WTC11 (cell line): ENCODE data around the gene ZFP92. TPM values are rescaled to one million over a fixed set of nuclear protein-coding genes. Genes with fewer than 3 reads are reported as not detected.

Experiments
- ATAC-seq: fragments of 200-7000 bp; cut with Tn5 transposase; 2 replicates; pipeline ENCODE4 v1.10.0; 2021; ENCODE audit warnings: mild to moderate bottlenecking, moderate library complexity
- CTCF ChIA-PET: fragments of 300-600 bp; sonication (Branson Sonifier 250); formaldehyde crosslinking; loops from one replicate; lab custom pipeline; 2021; ENCODE audit warnings: antibody characterized with exemption; lab: Charles Lee
- POLR2A ChIA-PET: fragments of 350-600 bp; sonication (Branson Sonifier 250); formaldehyde crosslinking; loops from one replicate; lab custom pipeline; 2021; ENCODE audit warnings: antibody characterized with exemption; lab: Charles Lee
- DNase-seq: peaks from one replicate; pipeline ENCODE4 v3.0.0; 2021; ENCODE audit warnings: low spot score
- H3K27ac Mint-ChIP-seq: 2 replicates; pipeline ENCODE4 v1.8.0; 2021; ENCODE audit warnings: mixed read lengths
- H3K27me3 Mint-ChIP-seq: 2 replicates; pipeline ENCODE4 v1.8.0; 2021; ENCODE audit warnings: low read depth, mild to moderate bottlenecking, moderate library complexity, mixed read lengths
- H3K36me3 Mint-ChIP-seq: 2 replicates; pipeline ENCODE4 v1.8.0; 2021; ENCODE audit warnings: mixed read lengths
- H3K4me1 Mint-ChIP-seq: 2 replicates; pipeline ENCODE4 v1.8.0; 2022; ENCODE audit warnings: mixed read lengths
- H3K4me3 Mint-ChIP-seq: 2 replicates; pipeline ENCODE4 v1.8.0; 2021; ENCODE audit warnings: mild to moderate bottlenecking, moderate library complexity, mixed read lengths
- H3K9me3 Mint-ChIP-seq: 2 replicates; pipeline ENCODE4 v1.8.0; 2021; ENCODE audit warnings: mixed read lengths
- AR ChIP-seq: fragments of 250-450 bp; sonication (Bioruptor Pico); IDR thresholded peaks from 2 replicates; pipeline ENCODE4 v1.9.0; 2021; ENCODE audit warnings: mild to moderate bottlenecking
- ARID4B ChIP-seq: sonication (generic); formaldehyde crosslinking; IDR thresholded peaks from 2 replicates; pipeline ENCODE4 v1.8.0; 2023; ENCODE audit warnings: missing genetic modification reagents, mild to moderate bottlenecking, borderline replicate concordance
- ATF2 ChIP-seq: sonication (generic); formaldehyde crosslinking; IDR thresholded peaks from 2 replicates; pipeline ENCODE4 v1.8.1; 2022; ENCODE audit warnings: low read depth, missing genetic modification reagents, borderline replicate concordance
- CBFB ChIP-seq: sonication (generic); formaldehyde crosslinking; IDR thresholded peaks from 2 replicates; pipeline ENCODE4 v1.8.1; 2022; ENCODE audit warnings: mild to moderate bottlenecking, low read depth, missing genetic modification reagents
- CDX4 ChIP-seq: fragments of 250-450 bp; sonication (Bioruptor Pico); IDR thresholded peaks from 2 replicates; pipeline ENCODE4 v1.9.0; 2021; ENCODE audit warnings: moderate library complexity, mild to moderate bottlenecking, inconsistent platforms, borderline replicate concordance
- CTCF ChIP-seq: fragments of 200-600 bp; IDR thresholded peaks from 2 replicates; pipeline ENCODE4 v1.8.0; 2022; ENCODE audit warnings: antibody characterized with exemption
- GRHL2 ChIP-seq: fragments of 250-450 bp; sonication (Bioruptor Pico); IDR thresholded peaks from 2 replicates; pipeline ENCODE4 v1.8.0; 2022; ENCODE audit warnings: mild to moderate bottlenecking, moderate library complexity; ENCODE audit not compliant: insufficient replicate concordance, severe bottlenecking
- JUN ChIP-seq: sonication (generic); formaldehyde crosslinking; IDR thresholded peaks from 2 replicates; pipeline ENCODE4 v1.8.0; 2023; ENCODE audit warnings: mild to moderate bottlenecking, missing genetic modification reagents
- KAT7 ChIP-seq: sonication (generic); formaldehyde crosslinking; IDR thresholded peaks from 2 replicates; pipeline ENCODE4 v1.8.1; 2023; ENCODE audit warnings: missing genetic modification reagents, mild to moderate bottlenecking, borderline replicate concordance
- PRDM15 ChIP-seq: sonication (generic); formaldehyde crosslinking; IDR thresholded peaks from 2 replicates; pipeline ENCODE4 v1.8.0; 2022; ENCODE audit warnings: missing genetic modification reagents
- RORB ChIP-seq: fragments of 250-450 bp; sonication (Bioruptor Pico); IDR thresholded peaks from 2 replicates; pipeline ENCODE4 v1.9.0; 2021; ENCODE audit warnings: mild to moderate bottlenecking
- USF1 ChIP-seq: sonication (generic); formaldehyde crosslinking; IDR thresholded peaks from 2 replicates; pipeline ENCODE4 v1.8.0; 2022; ENCODE audit warnings: mild to moderate bottlenecking, missing genetic modification reagents
- ZBTB21 ChIP-seq: sonication (generic); formaldehyde crosslinking; IDR thresholded peaks from 2 replicates; pipeline ENCODE4 v1.8.1; 2023; ENCODE audit warnings: mild to moderate bottlenecking, missing genetic modification reagents, borderline replicate concordance
- ZBTB43 ChIP-seq: sonication (generic); formaldehyde crosslinking; IDR thresholded peaks from 2 replicates; pipeline ENCODE4 v1.8.1; 2023; ENCODE audit warnings: mild to moderate bottlenecking, missing genetic modification reagents
- ZNF219 ChIP-seq: sonication (generic); formaldehyde crosslinking; IDR thresholded peaks from 2 replicates; pipeline ENCODE4 v1.8.0; 2023; ENCODE audit warnings: missing genetic modification reagents, mild to moderate bottlenecking, borderline replicate concordance
- ZNF512 ChIP-seq: sonication (generic); formaldehyde crosslinking; IDR thresholded peaks from 2 replicates; pipeline ENCODE4 v1.8.1; 2022; ENCODE audit warnings: missing genetic modification reagents, borderline replicate concordance
- total RNA-seq: library from RNA; stranded (reverse); gene quantifications from 3 replicates; pipeline ENCODE4 v1.2.3, GENCODE V29; 2021

ZFP92 gene
- total RNA-seq, 1 experiment from 2014 or later: 0.31 TPM

- no peaks in the 10 kb centered on the region for H3K36me3 Mint-ChIP-seq
- no peak for DNase-seq
Measured at GRCh38 chrX:153387987-153388721, 23.1 kb upstream of the ZFP92 start.

More at GRCh38 chrX:153387987-153388721, 23.1 kb upstream of the ZFP92 start:
- Mint-ChIP-seq H3K27ac (no peak overlapping the region), H3K4me3 (no peak overlapping the region), H3K27me3 (no peaks in the 10 kb centered on the region), H3K4me1 (no peaks in the 10 kb centered on the region), H3K9me3 (no peaks in the 10 kb centered on the region)
- POLR2A ChIA-PET: no interaction called here
- CTCF ChIA-PET: interaction anchor here (0.7 kb wide), 1 partner anchor 119 kb away, joined by 3 read pairs; no protein-coding TSS in a partner anchor
- ATAC-seq: no peak
- TF ChIP-seq ZBTB21 (CRISPR knock-in tag) (no peak), ATF2 (CRISPR knock-in tag) (no peak), KAT7 (no peak), JUN (CRISPR knock-in tag) (no peak), RORB (CRISPR knock-in tag) (no peak), CDX4 (CRISPR knock-in tag) (no peak), GRHL2 (CRISPR knock-in tag) (no peak), ZNF219 (CRISPR knock-in tag) (no peak), ARID4B (CRISPR knock-in tag) (no peak), ZNF512 (no peak), PRDM15 (CRISPR knock-in tag) (no peak), ZBTB43 (CRISPR knock-in tag) (no peak), USF1 (no peak), AR (CRISPR knock-in tag) (no peak), CTCF (no peak), CBFB (CRISPR knock-in tag) (no peak)
- TF ChIP-seq, all 79 proteins: peak for 0
